ENCODE data around the gene FIGNL2.
"Not testable (repeated sequence)": the region's sequence is repeated elsewhere in the genome, so short reads cannot be mapped to it uniquely, and the experiment has no call there.

The FIGNL2 gene

DNA sequence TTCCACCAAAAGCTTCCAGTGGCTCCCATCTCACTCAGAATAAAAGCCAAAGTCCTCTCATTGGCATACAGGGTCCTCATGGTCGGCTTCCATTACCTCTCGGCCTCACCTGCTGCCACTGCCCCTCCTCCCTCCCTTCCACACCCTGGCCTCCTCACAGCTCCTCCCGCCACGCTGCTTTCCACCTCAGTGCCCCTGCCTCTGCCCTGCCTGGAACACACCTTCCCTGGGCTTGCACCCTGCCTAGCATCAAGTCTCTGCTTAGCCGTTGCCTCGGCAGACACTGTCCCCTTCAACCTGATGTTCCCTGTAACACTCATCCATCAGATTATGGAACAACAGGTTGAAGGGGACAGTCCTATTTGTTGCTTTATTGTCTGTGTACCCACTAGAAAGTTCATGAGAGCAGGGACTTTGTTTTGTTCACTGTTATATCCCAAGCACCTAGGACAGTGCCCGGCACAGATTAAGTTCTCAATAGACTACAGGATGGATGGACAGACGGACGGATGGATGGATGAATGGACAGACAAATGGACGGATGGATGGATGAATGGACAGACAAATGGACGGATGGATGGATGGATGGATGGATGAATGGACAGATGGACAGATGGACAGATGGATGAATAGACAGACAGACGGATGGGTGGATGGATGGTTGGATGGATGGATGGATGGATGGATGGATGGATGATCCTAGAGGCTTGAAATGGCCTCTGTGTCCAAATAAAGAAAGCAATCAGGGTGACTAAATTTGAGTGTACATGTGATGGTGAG lies 14.9 kb downstream of the FIGNL2 start:
- no peak for DNase-seq

DNA sequence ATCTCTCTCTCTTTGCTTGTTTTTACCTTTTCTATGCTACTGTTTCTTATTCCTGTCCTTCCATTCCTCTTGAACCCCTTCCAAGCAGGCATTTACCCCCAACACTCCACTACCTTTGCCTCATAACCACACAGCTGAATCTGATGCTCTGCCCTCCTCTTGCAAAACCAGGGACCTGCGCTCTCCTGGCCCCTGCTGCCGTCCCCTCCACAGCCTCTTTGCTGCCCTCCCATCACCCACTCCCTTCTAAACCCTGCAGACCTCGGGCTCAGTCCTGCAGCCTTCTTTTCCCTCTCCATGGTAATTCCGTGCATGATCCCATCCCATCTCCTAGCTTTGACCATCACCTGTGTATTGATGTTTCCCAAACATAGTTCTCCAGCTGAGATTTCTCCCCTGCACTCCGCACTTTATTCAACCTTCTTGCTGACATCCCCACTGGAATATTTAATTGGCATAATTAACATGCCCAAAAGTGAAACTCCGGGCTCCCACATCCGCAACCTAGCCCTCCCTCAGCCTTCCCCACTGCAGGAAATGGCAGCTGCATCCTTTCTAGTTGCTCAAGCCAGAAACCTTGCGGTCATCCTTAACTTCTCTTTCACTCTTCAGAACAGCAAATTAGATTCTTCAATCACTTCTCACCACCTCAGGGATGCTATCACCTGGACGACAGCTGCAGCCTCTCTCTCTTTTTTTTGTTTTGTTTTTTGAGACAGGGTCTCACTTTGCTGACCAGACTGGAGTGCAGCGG lies 16.0 kb downstream of the FIGNL2 start:
- no peak for DNase-seq

DNA sequence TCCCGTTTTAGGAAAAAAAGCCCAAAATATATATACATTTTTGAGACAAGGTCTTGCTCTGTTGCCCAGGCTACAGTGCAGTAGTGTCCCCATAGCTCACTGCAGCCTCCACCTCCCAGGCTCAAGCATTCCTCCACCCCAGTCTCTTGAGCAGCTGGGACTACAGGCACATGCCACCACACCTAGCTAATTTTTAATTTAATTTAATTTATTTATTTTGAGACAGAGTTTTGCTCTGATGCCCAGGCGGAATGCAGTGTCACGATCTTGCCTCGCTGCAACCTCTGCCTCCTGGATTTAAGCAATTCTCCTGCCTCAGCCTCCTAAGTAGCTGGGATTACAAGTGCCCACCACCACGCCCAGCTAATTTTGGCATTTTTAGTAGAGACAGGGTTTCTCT lies 16.7 kb downstream of the FIGNL2 start:
- DNase-seq: not testable (repeated sequence)

DNA sequence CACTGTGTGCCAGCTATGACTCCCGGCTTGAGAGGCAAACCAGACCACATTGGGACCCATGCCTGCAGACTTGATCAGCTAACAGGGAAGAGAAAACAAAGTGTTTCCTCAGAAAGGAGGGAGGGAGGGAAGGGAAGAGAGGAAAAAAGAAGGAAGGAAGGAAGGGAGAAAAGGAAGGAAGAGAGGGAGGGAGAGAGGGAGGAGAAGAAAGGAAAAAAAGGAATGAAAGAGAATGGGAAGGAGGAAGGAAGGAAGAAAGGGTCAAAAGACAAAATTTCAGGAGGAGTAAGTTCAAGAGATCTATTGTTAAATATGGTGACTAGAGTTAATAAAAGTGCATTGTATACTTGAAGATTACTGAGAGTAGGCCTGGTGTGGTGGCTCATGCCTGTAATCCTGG lies 18.9 kb downstream of the FIGNL2 start:
- no peak for DNase-seq

DNA sequence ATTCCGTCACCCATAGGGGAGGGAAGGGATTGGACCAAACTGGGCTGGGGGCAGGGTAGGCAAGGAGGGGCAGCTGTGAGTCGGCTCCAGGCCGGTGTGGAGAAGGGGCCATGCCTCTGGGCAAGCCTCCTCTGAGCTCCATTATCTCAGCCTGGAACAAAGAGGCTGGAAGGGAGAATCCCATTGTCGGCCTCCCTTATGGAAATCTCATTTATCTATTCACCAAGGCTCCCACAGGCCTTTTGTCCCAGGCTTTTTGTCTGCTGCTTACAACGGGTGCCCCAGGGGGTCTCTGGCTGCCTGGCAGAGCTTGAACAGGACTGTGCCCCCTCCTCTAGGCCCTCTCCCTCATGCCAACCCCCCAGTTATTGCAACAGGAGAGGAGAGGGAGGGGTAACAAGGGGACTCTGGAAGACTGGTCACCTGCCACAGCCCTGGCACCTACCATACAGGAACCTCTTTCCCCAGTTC lies 19.5 kb downstream of the FIGNL2 start:
- DNase-seq: no peak

DNA sequence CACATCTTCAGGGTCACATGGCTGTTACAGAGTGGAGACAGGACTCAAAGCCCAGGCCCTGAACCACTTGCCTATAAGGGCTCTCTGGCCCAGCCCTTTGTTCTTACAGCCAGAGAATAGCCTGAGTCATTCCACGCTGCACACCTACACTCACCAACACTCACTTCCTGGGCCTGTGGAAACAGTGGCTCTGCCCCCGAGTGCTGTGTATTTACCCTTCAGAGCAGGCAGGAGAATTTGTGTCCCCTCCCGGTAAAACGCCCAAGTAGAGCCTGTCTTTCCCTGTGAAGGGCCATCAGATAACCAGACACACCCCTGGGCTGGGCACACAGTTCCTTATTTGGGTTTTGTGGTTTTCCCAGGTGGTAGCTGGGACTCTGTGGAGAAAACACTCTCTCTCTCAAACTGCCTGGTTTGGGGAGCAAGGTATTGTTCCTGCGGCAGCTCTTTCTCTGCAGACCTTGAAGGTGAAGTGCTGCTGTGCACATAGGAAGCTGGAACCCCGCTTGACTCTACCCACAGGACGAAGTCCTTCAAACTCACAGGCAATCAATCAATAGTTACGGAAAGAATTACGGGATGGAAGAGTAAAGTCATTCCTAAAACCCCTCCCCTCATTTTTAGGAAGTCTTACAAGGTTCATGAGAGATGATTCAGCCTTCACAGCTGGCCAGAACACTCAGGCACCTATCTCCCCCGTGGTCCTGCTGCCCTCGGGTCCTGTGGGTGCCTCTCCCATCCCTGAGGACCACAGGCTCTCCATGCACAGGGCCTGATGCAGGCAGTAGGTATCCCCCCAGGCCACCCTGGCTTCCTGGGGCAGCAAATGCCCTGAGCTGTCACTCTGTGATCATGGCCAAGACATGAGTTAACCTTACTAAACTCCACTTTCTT lies 20.3 kb downstream of the FIGNL2 start:
- no peak for DNase-seq

DNA sequence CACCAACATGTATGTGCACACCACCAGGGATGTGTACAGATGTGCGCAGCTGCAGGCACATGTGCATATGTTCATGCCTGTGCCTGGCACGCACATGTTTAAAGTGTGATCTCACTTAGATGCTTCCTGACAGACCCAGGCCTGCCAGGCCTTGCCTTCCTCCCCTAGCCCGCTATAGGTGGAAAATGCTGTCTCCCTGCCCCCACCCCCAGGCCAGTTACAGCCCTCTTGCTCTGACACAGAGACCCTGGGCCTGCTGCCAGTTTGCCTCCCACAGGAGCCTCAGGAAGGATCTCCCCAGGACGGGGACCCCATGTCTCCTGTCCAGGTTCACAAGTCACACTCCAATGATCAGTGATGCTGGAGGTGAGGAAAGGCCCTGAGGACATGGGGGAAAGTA lies 21.6 kb downstream of the FIGNL2 start:
- no peak for DNase-seq

DNA sequence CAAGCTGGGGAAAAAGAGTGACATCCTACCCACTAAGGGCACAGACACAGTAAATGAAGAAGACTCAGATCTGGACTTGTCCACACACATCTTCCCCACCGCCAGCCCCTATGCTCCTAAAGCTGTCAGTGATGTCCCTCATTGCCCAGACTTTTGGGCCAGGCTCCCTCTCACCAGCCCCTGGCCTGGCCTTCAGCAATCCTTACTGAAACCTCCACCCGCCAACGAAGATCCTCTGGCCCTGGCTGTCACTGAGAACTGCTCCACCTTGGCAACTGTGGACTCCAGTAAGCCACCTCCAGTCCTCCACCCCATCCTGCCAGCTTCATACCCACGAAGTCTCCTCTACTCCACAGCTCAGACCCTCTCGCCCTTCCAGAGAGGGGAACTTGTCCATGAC lies 23.3 kb downstream of the FIGNL2 start:
- DNase-seq: no peak

DNA sequence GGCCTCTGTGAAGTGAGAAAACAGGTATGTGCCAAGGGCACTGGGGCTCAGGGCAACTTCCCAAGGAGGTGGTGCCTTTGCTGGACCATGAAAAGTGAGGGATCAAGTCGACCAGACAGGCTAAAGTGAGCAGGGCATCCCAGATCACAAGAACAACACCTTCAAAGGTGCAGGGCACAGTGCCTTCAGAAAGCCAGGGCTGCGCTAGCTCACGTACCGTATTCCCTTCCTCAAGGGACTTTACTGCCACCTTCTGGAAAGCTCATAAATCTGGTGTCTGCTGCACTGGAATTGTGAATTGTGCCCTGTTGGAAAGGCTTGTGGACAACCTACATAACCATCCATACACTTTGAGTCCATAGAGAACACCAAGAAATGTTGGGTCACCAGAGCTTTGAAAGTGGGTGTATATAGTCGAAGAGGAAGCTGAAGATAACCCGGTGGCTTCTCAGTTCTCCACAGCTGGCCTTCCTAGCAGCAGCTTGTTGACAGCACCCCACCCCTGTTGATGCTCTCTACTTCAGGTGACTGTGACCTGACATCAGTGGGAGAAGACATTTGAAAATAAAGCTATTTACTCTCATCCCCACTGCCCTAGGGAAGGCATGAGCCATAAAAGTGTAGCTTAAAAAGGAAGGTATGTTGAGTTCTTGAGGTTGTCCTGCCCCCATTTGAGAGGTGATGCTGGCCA lies 24.5 kb downstream of the FIGNL2 start:
- peak; percentile 60 for DNase-seq

DNA sequence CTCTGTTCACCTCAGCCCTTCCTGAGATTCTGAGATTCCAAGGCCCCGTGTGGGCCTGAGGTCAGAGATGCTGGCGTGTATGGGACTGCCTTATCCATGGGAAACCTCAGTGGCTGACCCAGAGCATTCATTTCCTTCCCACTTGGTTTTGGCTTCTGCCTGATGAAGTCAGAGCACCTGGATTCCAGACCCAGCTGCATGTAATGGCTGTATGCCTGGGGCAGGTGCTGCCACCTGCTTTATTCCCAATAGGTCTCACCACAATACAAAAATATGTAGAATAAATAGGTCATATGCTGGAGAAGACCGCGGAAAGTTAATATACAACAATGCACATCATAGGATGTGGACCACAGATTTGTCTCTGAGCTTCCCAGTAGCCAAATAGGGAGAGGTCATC lies 25.6 kb downstream of the FIGNL2 start:
- no peak for DNase-seq

DNA sequence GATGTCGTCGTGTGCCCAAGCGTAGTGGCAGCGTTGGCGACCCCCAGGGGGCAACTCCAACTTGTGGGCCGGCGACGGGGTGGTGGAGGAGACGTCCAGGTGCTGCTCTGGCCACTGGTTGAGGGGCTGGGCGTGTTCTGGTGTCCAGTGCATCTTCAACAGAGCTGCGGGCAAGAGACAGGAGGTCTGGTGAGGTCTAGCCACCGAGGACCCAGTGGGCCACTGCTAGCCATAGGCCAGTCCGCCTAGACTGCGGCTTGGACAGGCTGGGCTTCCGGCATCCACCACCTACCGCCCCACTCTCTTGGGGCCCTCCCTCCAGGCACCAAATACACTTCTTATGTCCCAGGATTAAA lies 26.3 kb downstream of the FIGNL2 start:
- no peak for DNase-seq

DNA sequence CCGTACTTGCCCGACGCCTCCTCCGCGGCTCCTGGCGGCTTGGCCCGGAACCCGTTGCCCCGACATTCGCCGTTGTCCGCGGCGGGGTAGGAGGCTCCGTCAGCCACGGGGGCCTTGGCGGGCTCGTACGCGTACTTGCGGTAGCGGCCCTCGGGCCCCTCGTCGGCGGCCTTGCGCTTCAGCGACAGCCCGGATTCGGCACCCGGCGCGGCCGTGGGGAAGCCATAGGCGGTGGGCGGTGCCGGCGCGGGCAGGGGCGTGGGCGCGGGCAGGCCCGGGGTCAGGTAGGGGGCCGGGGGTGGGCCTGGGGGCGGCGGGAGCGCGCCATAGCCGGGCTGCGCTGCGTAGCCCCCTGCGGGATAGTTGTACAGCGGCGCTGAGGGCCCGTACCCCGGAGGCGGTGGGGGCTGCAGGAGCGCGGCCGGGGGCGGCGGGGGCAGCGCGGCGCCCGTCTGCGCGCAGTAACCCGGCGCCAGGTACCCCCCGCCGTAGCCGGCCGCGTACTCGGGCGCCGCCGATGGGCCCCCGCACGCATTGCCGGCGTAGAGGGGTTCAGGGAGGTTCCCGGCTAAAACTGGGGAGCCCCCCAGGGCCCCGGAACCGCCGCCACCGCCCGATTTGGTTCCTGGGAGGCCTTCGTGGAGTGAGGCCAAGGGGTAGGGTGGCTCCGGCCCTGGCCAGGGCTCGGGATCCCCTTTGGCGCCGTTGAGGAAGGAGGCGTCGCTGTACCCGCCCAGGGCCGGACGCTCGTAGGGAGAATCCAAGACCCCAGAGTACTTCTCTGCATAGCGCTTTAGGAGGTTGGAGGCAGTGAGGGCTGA lies 26.9 kb downstream of the FIGNL2 start:
- peak; percentile 24 for DNase-seq

DNA sequence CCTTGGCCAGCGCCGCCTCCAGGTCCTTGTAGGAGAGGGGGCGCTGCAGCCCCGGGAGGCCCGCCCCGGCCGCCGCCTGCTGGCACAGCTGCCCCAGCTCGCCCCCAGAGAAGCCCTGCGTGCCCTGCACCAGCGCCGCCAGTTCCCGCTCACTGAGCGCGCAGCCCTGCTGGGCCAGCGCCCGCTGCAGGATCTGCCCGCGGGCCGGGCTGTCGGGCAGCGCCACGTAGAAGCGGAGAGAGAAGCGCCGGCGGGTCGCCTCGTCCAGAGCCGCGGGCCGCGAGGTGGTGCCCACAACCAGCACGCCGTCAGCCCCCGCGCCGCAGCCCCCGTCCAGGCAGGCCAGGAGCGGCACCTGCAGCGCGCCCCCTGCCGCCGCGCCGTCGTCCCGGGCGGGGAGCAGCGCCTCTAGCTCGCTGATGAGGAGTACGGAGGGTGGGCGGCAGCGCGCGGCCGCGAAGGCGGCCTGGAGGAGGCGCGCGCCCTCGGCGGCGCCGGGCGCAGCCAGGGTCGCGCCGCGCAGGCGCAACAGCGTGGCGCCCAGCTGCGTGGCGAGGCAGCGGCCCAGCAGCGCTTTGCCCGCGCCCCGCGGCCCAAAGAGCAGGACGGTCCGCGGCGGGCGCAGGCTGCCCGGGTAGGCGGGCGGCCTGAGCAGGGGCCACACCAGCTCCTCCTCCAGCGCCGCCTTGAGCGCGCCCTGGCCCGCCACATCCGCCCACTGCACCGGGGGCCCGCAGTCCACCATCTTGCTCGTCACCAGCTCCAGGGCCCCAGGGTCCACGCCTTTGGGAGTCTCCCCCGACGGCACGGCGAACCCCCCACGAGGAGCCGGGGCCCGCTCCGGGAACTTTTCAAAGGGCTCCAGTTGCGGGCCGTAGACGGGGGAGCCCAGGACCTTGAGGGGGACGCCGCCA lies 27.7 kb downstream of the FIGNL2 start:
- DNase-seq: peak; percentile 79

DNA sequence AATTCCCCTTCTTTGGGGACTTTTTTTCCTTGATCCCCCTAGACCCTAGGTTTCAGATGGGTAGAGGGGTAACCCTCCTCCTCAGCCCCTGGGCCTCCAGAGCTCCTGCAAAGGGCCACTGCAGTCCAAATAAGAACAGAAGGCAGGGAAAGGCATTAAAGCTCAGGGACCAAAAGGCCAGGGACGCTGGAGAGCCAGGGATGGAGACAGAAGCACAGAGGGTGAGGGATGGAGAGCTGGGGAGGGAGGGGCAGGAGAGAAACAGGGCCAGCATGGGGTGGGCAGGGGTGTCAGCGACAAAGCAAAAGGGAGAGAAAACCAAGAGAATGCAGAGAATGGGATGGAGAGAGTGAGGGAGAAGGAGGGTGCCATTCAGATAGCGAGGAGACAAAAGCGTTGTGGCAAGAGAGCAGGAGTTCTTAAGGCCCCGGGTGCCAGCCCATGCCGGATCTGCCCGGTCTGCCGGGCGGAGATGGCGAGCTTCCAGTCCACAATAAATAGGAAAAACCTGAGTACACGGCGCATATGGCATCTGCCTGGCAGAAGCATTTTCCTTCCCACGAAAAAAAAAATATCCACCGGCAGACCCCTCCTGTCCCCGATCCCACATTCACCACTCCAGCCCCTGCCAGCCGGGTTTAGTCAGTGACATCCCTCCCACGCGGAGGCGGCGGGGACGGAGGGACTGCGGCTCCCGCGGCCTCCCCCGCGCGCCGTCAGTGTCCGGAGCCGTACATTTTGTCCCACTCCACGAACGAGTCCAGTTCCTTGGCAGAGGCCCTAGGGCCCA lies 28.6 kb downstream of the FIGNL2 start:
- DNase-seq: peak; percentile 37

DNA sequence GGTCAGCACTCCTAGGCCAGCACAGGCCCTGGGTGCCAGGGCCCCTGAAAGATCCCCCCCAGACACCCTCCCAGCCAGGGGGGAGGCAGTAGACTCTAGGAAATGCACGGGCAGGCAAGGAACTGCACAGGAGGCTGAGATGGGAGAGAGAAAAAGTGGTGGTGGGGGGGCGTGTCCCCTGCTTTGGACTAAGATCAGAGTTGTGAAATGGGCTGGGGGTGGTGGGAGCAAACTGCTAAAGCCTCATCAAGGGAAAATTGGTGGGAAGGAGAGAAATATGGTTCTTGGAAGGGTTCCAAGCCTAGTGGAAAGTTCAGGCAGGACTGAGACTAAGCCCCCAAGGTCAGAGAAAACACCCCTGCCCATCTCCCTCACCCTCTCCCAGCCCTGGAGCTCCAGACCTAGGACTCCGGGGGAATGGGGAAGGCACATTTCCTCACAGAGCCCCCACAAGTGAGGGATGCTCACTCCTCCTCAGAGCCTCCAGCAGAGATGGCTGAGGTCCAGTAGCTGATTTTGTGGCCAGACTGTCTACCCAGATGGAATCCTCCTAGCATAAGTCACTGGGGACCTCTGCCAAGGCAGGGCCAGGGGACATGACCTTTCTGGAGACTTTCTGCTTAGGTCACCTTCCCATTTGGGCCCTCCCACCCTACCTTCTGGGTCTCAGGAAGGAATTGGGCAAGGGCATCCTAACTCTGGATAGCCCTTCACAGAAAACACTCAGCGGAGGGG lies 29.8 kb downstream of the FIGNL2 start:
- DNase-seq: no peak

DNA sequence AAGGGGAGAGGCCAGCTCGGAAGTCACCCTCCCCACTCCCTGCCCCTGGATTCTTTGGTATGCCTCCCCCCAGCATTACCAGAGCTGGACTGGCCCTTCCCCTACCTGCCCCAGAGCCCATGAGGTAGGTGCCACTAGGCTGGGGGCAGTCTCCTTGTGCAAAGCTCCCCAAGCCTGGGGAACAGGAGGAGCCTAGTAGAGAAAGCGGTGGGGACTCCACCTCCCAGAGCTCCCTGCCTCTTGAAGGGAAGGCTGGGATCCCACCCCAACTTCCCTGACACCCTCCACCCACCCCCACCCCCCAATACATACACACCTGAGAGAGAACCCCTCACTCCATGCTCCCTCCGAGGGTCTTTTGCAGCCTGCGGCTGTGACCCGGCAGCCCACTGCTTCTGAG lies 30.4 kb downstream of the FIGNL2 start:
- no peak for DNase-seq

DNA sequence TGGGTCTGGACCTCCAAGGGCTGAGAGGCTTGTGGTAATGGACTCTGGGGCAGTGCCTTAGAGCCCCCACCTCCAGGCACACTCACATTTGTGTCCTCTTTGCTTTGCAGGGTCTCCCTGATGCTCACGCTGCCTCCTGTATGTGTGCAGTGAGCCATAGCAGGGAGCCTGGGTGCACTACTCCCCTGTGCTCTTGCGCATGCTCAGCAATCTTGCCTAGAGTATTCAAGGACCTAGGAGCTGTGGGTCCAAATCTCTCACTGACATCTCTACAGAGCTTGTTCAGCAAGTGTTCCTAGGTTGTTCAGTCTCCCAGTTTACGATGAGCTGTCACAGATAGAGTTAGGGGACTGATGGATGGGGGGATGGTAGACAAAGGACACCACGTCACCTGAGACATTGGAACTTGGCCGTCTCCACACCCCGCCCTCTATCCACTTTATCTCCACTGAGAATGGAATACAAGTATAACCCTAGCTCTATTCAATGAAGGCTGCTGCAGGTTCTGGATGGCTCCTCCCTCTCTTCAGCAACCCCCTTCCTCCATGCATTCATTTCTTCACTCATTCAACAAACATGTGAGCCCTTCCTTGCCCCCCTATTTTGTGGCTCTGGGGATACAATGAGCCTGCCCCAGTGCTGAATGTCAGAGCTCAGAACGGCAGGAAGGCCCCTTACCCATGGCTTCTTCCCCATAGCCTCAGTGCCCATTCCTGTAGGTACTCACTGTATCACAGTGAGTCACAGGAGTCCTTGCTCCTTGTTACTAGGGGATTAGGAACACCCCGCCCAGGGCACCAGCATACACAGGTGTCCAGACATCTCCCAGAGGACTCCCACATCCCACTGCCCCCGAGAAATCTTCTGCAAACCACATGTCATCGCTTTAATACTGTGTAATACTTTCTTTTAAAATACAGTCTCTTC lies 31.2 kb downstream of the FIGNL2 start:
- no peak for DNase-seq

DNA sequence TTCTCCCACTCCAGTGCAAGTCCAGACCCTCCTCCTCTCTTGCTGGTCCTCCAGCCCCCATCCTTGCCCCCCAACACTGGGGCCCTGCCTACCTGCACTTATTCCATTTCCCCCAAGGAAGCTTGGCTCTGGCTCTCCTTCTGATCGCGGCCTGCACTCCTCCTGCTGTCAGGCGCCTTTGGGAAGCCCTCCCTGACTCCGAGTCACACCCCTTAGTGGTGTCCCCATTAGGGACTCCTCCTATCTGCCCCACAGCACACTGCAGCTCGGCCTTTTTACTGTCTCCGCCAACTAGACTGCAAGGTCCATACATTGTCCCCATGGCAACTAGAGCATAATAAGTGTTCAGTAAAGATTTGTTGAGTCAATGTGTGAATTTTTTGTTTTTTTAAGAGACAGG lies 32.9 kb downstream of the FIGNL2 start:
- no peak for DNase-seq

Data from COR-L47 (cell line).